Measurements from ENCODE around the gene KRT80. TPM values are rescaled to one million over a fixed set of nuclear protein-coding genes. Genes with fewer than 3 reads are reported as not detected.

Gene KRT80
- total RNA-seq, 1 donor from 2014 or later, result 0.39 TPM

GRCh38 chr12:52199294-52199919 lies 7.6 kb upstream of the KRT80 start:
- DNase-seq (ENCODE audit: low read depth in 2 of 2), result no peak

DNA sequence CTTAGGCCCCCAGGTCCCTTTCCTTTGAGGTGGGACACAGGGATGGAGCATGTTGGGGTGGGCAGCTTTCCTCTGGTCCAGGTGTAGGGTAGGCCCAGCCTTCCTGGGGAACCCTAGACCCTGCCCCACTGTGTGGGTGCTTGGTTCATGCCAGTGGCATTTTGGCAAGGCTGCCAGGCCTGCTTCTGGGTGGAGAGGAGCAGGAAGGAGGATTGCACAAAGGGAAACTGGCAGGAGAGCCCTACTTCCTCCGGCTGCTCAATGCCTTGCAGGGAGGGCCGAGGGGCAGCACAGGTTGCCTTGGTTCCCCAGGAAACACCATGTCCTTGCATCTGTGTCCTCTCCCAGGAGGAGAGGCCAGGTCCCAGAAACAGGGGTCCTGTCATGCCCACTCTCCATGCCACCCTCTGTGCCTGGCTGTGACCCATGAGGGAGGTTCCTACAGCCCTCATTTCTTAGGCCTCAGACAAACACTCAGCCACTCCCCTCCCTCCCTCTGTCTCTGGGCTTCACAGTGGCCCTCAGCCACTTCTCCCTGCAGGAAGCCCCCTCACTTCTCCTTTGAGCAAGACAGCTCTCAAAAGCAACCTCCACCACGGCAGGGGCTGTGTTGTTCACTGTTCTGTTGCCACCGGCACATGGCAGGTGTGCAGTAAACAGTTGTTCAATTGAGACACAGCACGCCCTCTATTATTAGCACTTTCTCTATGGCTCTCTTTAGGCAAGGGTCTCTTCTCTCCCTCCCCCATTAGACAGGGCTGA lies 6.8 kb upstream of the KRT80 start:
- DNase-seq (ENCODE audit: low read depth in 2 of 2), result no peak

DNA sequence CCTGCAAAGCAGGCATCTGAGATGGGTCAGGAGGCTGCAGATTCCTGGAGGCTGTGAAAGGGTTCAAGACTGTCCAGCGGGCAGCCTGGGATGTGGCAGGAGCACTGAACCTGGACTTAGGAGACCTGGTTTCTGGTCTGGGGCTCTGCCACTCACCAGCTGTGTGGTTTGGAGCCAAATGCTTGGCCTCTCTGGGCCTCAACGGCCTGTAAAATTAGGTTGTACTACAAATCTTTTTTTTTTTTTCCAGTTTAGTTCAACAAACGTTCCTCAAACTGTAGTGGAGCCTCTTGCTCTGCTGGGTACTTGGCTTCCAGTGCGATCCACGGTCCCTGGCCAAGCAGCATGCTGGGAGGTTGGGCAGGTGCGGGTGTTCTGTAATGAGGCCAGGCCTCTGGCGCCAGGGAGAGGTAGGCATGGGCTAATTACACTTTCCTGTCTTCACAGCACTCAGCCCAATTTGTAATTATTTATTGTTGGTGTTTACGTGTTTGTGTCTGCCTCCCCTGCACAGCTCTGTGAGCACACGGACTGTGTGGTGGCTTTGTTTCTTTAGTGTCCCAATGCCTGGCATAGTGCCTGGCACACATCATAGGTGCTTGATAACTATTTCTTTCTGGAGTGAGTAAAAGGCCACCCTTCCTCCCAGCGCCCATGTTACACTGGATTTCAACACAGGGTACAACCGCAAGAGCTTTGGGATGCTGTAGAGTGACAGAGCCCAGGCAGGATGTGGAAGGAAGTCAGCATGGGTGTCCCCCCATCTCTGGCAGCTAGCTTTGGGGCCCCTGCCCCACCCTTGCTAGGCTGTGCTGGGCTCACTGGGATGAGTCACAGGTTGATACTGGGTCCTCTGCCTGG lies 5.8 kb upstream of the KRT80 start:
- no peak for DNase-seq (ENCODE audit: low read depth in 2 of 2)

GRCh38 chr12:52195065-52195730 lies 3.4 kb upstream of the KRT80 start:
- DNase-seq (ENCODE audit: low read depth in 2 of 2), result no peak

- peak in 1 of 2 donors; percentile 64 for DNase-seq (ENCODE audit: low read depth in 2 of 2)
Measured at GRCh38 chr12:52193991-52194390, 2.2 kb upstream of the KRT80 start.

DNA sequence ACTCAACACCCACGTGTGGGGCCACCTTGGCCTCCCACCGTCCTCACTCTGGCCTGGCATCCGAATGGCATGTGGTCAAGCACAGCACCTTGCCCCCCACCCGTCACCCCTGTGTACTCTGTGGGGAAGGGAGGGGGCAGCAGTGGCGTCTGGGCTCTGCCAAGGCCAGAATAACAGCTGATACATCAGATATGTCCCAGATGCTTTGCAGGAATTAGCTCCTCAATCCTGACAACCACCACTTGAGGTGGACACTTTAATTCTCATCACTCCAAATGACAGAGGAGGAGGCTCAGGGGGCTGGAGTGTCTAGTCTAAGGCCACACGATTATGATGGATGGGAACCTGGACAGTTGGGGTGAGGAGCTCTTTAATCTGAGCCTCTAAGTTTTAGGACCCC lies 1.7 kb upstream of the KRT80 start:
- DNase-seq (ENCODE audit: low read depth in 2 of 2), result no peak

- no peak for DNase-seq (ENCODE audit: low read depth in 2 of 2)
Measured at GRCh38 chr12:52190860-52191729, 719 bp downstream of the KRT80 start.

DNA sequence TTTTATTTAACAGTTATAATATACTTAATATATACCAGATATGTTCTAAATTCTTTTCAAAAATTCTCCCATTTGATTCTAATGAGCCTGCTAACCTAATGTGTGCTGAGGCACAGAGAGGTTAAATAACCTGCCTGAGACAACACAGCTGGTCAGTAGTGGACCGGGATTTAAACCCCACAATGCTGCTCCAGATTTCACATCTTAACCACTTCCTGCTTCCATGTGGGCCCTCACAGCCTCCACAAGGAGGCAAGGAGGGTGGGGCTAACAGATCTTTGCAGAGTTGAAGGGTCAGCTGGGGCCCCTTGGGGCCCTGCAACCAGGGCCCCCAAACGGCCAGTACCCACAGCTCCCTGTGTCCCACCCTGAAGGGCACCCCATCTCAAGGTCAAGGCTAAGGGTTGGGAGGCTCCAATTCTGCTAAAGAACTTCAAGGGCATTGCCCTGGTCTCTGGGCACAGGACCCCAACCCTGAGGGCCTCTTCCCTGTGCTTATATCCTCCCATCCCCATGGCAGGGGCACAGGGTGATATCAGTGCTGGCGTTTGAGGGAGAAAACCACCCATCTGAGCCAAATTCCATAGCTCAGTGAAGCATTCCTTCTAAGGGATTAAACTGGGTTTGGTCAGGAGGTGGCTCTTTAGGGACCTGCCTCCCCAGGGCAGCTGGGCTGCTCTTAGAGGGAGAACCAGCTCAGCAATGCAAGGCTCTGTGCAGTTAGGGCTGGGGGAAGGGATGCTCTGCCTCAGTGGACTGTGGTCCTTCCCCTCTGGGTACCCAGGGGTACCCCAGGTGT lies 2.2 kb downstream of the KRT80 start:
- DNase-seq (ENCODE audit: low read depth in 2 of 2), result no peak

- DNase-seq (ENCODE audit: low read depth in 2 of 2), result no peak
Measured at GRCh38 chr12:52188658-52189057, 3.2 kb downstream of the KRT80 start.

GRCh38 chr12:52187640-52188039 lies 4.2 kb downstream of the KRT80 start:
- DNase-seq (ENCODE audit: low read depth in 2 of 2), result no peak

DNA sequence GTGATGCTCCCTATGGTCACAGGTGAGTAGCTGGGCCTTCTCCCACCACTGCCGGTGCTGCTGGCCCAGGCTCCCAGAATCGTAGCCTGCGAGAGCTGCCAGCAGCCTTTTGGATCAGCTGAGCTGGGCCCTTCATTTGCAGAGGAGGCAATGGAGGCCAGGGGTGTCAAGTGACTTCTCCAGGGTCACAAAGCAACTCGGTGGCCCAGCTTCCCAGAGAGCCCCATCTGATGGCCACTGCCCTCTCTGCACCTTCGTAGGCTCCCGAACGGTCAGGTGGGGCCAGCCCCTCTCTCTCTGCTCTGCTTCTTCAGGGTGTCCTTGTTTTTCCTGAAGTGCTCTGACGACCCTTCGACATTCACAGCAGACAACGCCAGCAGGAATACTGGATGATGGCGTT lies 4.6 kb downstream of the KRT80 start:
- no peak for DNase-seq (ENCODE audit: low read depth in 2 of 2)

- DNase-seq (ENCODE audit: low read depth in 2 of 2), result peak in 1 of 2 donors; percentile 74
Measured at GRCh38 chr12:52186118-52186840, 5.5 kb downstream of the KRT80 start.

- no peak for DNase-seq (ENCODE audit: low read depth in 2 of 2)
Measured at GRCh38 chr12:52185400-52185967, 6.3 kb downstream of the KRT80 start.

- peak; percentile 67 to 73 for DNase-seq (ENCODE audit: low read depth in 2 of 2)
Measured at GRCh38 chr12:52184813-52185212, 7.0 kb downstream of the KRT80 start.

DNA sequence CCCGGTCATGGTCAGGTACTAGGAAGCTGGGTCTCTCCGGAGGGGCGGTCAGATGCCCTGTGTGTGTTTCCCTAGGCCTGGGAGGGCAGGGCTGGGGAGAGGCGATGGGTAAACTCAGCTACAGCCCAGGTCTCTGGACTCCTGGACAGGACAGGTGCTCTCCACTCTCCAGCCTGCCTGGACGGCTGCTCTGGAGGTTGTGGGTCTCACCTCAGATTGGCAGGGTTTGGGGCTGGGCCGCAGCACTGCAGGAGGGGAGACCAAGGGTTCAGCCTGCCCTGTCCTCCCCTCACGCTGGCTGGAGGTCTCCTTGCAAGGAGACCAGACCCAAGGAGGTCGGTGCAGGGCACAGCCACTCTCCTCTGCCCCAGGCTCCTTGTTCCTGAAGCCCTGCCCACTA lies 7.8 kb downstream of the KRT80 start:
- DNase-seq (ENCODE audit: low read depth in 2 of 2), result no peak

DNA sequence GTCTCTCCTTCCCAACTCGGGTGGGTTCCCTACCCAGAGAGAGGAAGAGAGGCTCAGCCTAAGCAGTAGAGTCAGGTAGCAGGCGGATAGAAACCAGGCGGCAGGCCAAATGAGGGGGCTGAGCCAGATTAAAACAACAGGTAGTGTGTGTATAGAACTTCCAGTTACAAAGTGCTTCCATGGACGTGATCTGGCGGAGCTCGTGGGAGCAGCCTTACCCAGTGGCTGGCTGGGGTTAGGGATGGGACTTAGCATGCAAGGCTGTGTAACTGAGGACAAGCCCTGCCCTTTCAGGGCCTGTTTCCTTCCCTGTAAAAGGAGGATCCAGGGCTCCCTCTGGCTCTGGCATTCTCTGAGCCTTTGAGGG lies 8.3 kb downstream of the KRT80 start:
- peak in 1 of 2 donors; percentile 31 for DNase-seq (ENCODE audit: low read depth in 2 of 2)

DNA sequence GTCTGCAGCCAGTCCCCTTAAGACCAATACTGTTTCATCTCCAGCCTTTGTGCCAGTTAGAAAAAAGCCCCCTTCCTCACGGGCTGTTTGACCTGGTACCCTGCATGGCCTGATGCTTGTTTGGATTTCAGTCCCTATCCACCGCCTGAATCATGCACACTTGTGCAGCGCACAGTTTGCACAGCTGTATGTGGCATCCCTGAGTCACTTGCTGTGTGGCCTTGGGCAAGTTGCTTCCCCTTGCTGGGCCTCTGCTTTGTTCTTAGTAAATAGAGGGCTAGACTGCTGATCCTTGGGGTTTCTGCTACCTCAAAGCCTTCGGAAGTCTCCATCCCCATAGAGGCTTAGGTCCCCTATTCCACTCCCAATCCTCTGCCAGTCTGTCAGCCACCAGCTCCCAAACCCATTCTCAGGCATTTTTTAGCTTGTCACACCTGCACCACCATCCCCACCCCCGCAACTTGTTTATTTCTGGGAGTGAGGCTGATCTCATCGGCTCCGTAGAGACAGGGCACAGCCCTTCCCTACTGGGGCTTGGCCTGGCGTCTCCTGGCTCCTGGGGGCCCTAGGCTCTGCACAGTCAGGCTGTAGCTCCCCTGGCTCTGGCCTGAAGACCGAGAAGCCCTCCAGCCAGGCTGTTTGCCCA lies 8.8 kb downstream of the KRT80 start:
- DNase-seq (ENCODE audit: low read depth in 2 of 2), result no peak

GRCh38 chr12:52182384-52182783 lies 9.4 kb downstream of the KRT80 start:
- DNase-seq (ENCODE audit: low read depth in 2 of 2), result no peak

Measured in dermis microvascular lymphatic vessel endothelial cell (primary cell).